HFF-Myc (cell line): ENCODE measurements around the gene ZNF445.

ENCODE experiments used
- DNase-seq: peaks from one replicate; pipeline ENCODE4 v3.0.0-alpha.2; 2011; ENCODE audit warnings: low read depth; ENCODE audit errors: extremely low read depth
- H3K4me3 ChIP-seq: replicated peaks from 2 replicates; pipeline ENCODE4 v1.5.1; 2011; ENCODE audit warnings: low read depth, mild to moderate bottlenecking, control low read depth, low read length
- CTCF ChIP-seq: IDR thresholded peaks from 2 replicates; pipeline ENCODE4 v1.5.1; 2012; ENCODE audit warnings: mild to moderate bottlenecking, low read depth, low read length, control low read depth; ENCODE audit errors: missing control alignments

The ZNF445 gene

DNA sequence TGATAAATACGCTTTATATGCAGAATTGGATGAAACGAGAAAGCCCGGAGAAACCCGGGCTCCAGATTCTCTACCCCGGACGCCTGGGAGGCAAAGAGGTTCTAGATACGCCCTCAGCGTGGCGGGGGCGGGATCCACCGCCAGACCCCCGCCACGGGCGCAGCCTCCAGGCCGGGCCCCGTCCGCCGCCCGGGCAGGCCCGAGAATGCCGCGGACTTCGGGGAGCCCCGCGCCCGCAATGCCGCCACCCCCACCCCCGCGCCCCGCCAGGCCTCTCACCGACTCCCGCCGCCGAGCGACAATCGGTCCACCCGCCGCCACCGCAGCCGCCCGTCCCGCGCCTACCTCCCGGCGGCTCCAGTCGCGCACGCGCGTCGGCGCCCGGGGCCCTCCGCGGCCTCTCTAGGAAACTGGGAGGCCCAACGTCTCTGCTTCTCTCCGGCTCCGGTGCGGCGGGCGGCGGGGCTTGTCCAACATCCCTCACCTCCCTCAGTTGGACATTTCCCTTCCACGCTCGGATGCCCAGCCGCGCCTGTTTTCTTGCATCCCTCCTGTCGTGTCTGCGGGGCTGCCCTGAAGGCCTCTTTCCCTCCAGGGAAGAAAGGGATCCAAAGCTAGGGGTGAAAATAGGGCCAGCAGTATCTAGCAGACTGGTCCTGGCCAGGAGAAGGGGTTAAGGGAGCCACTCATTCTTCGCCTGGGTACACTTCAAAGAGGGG is at the start of gene ZNF445:
ZNF445 (minus strand) TSS at position 359 of the 719 bp plus-strand sequence. CDS start 22,121 bp downstream, outside the sequence.
- no peak for DNase-seq
- H3K4me3 ChIP-seq, result peak within 1 kb of the TSS; percentile 67
- no peak for TF ChIP-seq CTCF

GRCh38 chr3:44525060-44525459 is 47.6 kb upstream of the ZNF445 start:
- no peak for TF ChIP-seq CTCF
- no peak overlapping the region for H3K4me3 ChIP-seq
- DNase-seq, result no peak

DNA sequence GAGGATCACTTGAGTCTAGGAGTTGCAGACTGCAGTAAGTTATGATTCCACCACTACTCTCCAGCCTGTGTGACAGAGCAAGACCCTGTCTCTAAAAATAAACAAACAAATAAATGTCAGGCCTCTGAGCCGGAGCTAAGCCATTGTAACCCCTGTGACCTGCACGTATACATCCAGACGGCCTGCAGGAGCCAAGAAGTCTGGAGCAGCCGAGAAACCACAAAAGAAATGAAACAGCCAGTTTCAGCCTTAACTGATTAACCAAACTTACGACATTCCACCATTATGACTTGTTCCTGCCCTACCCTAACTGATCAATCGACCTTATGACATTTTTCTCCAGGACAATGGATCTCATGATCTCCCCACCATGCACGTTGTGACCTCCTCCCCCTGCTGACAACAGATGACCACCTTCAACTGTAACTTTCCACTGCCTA is 45.0 kb upstream of the ZNF445 start:
- no peak for DNase-seq
- TF ChIP-seq CTCF, result no peak

GRCh38 chr3:44521721-44522120 is 44.3 kb upstream of the ZNF445 start:
- no peak for DNase-seq
- no peak overlapping the region for H3K4me3 ChIP-seq
- TF ChIP-seq CTCF, result no peak

More for the DNA sequence above, 45.0 kb upstream of the ZNF445 start:
- no peak overlapping the region for H3K4me3 ChIP-seq

DNA sequence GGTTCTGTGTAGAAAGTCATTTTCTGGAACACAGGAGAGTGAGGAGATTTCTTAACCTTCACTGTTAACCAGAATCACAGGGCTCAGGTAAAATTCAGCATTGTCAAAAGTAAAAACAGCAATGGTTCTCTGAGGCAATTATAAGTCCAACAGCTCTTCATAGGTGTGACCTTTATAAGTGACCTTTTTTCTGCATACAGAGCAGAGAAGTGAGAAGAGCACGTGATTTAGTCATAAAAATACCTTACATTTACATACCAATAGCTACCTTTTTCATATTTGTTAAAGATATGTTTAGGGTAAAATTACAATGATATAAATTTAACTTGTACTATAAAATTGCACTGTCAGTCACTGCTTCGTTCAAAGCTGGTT is 41.3 kb upstream of the ZNF445 start:
- no peak overlapping the region for H3K4me3 ChIP-seq
- TF ChIP-seq CTCF, result no peak
- no peak for DNase-seq

DNA sequence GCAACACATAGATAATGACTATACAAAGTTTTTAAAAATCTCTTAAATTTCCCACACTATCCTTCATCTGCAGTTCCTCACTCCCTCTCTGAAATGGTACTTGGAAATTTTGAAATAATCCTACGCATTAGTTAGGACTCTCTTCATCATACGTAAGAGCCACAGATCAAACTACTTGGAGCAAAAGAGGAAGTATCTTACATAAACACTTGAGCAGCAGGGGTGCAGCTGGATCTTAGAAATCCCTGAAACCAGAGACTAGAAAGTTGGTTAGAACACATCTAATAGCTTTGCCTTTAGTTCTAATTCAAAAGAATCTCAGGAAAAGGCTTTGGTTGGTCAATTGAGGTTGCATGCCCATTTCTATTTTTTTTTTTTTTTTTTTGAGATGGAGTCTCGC is 38.8 kb upstream of the ZNF445 start:
- TF ChIP-seq CTCF, result no peak
- no peak for DNase-seq
- no peak overlapping the region for H3K4me3 ChIP-seq

DNA sequence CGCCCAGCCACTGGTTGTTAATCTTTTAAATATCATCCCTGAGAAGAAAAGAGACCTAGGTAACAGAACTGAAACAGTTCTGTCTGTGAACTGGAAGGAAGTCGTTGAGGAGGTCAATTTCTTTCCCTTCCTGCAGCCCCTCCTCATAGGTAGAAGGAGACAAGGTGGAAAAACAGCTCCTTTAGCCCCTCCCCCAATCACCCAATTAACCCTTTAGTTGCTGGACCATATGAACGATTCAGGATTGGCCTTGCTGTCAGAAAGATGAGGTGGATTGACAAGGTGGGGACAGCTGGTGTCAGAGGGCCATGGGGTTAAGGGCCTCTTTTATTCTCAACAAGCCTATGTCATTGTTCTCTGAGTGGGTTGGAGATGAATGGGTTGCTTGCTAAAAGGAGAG is 36.0 kb upstream of the ZNF445 start:
- no peak overlapping the region for H3K4me3 ChIP-seq
- no peak for TF ChIP-seq CTCF
- no peak for DNase-seq
